Adrenal gland (tissue), 5 donors: ENCODE data around the gene SOCS2.

Experiments
- POLR2A ChIP-seq, 2 donors: fragments of 450-650 bp; IDR thresholded peaks; one replicate each; pipeline ENCODE4 v1.6.1; 2017; ENCODE audit warnings: antibody characterized with exemption in 2 of 2, mild to moderate bottlenecking in 2 of 2, moderate library complexity in 1 of 2
- TF ChIP-seq, protein P1 (sequence below), 6 experiments: fragments of 450-650 bp in 4 of 6; fragments of 200-600 bp in 2 of 6; sonication (generic) in 1 of 6; IDR thresholded peaks; 1 replicate in 5 of 6; 2 replicates in 1 of 6; pipeline versions ENCODE4 v1.5.1 to v1.8.0; 2016 to 2021; ENCODE audit warnings: antibody characterized with exemption in 6 of 6, mild to moderate bottlenecking in 2 of 6, moderate library complexity in 1 of 6
- donor health status: DM: no; HTN: no; CAD: no.

DNA sequence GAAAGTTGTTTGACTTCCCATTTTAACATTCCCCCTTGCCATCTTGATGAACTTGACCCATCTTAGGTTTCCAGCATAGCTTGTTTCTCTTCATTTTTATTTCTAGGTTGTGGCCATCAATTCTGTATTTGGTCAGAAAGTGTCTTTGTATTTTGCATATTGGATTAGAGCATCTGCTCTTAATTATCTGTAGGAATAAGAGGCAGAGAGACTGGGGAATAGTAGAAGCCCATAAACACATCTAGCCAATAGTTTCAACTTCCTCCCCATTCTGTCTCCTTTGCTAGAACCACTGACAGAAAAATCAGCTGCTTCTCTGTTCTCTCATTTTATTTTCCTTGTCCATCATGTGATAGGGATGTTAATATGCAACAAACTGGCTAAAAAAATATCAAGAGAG lies 8.2 kb downstream of the SOCS2 start:
- TF ChIP-seq, protein P1, sequence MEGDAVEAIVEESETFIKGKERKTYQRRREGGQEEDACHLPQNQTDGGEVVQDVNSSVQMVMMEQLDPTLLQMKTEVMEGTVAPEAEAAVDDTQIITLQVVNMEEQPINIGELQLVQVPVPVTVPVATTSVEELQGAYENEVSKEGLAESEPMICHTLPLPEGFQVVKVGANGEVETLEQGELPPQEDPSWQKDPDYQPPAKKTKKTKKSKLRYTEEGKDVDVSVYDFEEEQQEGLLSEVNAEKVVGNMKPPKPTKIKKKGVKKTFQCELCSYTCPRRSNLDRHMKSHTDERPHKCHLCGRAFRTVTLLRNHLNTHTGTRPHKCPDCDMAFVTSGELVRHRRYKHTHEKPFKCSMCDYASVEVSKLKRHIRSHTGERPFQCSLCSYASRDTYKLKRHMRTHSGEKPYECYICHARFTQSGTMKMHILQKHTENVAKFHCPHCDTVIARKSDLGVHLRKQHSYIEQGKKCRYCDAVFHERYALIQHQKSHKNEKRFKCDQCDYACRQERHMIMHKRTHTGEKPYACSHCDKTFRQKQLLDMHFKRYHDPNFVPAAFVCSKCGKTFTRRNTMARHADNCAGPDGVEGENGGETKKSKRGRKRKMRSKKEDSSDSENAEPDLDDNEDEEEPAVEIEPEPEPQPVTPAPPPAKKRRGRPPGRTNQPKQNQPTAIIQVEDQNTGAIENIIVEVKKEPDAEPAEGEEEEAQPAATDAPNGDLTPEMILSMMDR (IDR thresholded peaks at IDR 0.05): no peak
- TF ChIP-seq POLR2A (IDR thresholded peaks at IDR 0.05): no peak
